ENCODE data around the gene DHRS13. TPM values are rescaled to one million over a fixed set of nuclear protein-coding genes. Genes with fewer than 3 reads are reported as not detected.

Gene DHRS13, protein sequence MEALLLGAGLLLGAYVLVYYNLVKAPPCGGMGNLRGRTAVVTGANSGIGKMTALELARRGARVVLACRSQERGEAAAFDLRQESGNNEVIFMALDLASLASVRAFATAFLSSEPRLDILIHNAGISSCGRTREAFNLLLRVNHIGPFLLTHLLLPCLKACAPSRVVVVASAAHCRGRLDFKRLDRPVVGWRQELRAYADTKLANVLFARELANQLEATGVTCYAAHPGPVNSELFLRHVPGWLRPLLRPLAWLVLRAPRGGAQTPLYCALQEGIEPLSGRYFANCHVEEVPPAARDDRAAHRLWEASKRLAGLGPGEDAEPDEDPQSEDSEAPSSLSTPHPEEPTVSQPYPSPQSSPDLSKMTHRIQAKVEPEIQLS
- 10 to 100 TPM; 29.2 to 29.3 TPM for total RNA-seq

DNA sequence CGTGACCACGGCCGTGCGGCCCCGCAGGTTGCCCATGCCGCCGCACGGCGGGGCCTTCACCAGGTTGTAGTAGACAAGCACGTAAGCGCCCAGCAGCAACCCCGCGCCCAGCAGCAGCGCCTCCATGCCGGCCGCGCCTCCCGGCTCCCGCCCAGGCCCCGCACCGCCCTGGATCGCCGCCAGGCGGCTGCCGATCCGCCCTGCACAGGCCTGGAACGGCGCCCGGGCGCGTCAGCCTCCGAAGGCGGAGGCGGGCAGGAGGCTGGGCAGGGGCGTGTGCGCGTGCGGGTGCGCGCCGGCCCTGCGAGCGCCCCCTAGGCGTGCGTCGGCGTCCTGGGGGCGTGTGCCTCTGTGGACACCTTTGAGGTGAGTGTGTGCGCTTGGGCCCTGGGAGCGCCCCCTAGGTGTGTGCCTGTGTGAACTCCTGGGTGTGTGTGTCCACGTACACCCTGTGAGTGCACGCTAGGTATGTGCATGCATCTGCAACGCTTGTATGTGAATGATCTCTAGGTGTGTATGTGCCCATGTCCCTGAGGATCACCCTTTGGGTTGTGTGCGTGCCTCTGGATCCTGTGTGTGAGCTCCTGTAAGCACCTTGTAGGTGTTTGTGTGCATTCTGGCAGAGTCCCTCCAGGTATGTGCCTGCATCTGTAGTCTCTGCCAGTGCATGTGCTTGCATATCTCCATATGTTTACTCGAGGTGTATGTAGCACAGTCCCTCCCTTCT is at the start of gene DHRS13:
Gene DHRS13, minus strand, starts transcription at position 261 of the 727 bp plus-strand sequence. Its CDS starts 135 bp downstream, at position 126.
- CTCF ChIA-PET: interaction anchor here (0.6 to 4.8 kb wide), 38 partner anchors 11 to 221 kb away, joined by 3 to 41 read pairs (median 4); partner anchors contain the start of genes FAM222B, NEK8, PHF12 and RPL23A
- peaks cover 49% of the 10 kb centered on the region for H3K36me3 Mint-ChIP-seq (ENCODE audit: low read depth)
- H3K4me1 Mint-ChIP-seq (ENCODE audit: low read depth): peaks cover 36% of the 10 kb centered on the region
- ATAC-seq: peak; percentile 95
- H3K9me3 Mint-ChIP-seq (ENCODE audit: insufficient read depth): no peaks in the 10 kb centered on the region
- H3K27ac Mint-ChIP-seq: peak within 1 kb of the TSS; percentile 86
- POLR2A ChIA-PET: interaction anchor here (1.1 to 2.9 kb wide), 8 partner anchors 11 to 176 kb away, joined by 3 to 14 read pairs (median 8); partner anchors contain the start of genes FAM222B, NEK8 and PHF12
- H3K27me3 Mint-ChIP-seq (ENCODE audit: low read depth): no peaks in the 10 kb centered on the region
- DNase-seq: peak; percentile 94
- H3K4me3 Mint-ChIP-seq: peak within 1 kb of the TSS; percentile 88

DNA sequence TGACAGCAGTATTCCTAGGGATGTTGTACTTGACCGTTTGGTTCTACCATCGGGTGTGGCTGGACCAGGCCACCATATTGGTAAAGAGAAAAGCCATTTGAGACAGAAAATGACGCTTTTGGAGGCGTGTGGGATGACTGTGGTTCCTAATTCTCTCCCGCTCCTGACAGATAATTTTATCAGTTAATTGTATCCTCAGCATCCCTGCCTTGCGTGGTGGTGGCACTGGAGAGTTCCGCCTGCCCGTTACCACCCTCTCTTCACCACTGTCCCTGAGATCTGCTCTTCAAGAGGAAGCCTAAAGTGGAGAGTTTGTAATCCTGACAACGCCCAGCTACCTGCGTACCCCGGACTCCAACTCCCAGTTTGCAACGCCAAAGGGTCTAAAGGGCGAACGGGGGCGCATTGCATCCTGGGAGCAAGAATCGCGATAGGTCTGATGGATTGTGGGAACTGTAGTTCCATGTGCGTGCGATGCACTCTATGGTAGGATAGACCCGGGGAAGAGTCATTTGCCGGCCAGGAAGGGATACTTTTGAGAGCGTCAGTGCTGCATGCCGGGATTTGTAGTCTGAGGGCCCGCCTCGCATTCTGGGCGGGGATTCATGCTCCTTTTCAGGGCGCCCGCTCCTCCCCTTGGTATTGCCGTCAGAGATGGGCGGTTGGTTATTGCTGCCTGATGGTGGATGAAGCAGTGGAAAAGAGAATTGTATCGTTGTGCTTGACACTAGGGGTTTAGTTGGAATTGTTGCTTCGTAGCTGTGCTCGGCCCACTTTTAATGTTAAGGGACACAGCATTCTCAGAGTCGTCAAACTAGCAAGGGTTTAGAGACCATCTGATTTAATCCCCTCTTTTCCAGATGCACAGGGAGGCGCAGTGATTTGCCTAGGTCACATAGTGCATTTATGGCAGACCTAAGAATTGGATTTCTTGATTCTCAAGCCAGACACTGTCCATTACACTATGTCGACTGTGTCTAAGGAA is 49.4 kb upstream of the DHRS13 start:
- CTCF ChIA-PET: interaction anchor here (0.7 to 6.3 kb wide), 39 partner anchors 10 to 381 kb away, joined by 3 to 84 read pairs (median 5); partner anchors contain the start of genes FAM222B, FLOT2, NEK8 and PIGS
- Mint-ChIP-seq H3K36me3 (ENCODE audit: low read depth) (peaks cover 25% of the 10 kb centered on the region), H3K4me1 (ENCODE audit: low read depth) (peaks cover 15% of the 10 kb centered on the region), H3K27me3 (ENCODE audit: low read depth) (no peaks in the 10 kb centered on the region), H3K4me3 (no peak overlapping the region), H3K27ac (no peak overlapping the region), H3K9me3 (ENCODE audit: insufficient read depth) (no peaks in the 10 kb centered on the region)
- POLR2A ChIA-PET: interaction anchor here (0.7 to 3.8 kb wide), 12 partner anchors 12 to 307 kb away, joined by 3 to 38 read pairs (median 4); partner anchors contain the start of genes BLTP2, DHRS13, FLOT2 and RPL23A
- DNase-seq (peak; percentile 98), ATAC-seq (peak; percentile 76)

DNA sequence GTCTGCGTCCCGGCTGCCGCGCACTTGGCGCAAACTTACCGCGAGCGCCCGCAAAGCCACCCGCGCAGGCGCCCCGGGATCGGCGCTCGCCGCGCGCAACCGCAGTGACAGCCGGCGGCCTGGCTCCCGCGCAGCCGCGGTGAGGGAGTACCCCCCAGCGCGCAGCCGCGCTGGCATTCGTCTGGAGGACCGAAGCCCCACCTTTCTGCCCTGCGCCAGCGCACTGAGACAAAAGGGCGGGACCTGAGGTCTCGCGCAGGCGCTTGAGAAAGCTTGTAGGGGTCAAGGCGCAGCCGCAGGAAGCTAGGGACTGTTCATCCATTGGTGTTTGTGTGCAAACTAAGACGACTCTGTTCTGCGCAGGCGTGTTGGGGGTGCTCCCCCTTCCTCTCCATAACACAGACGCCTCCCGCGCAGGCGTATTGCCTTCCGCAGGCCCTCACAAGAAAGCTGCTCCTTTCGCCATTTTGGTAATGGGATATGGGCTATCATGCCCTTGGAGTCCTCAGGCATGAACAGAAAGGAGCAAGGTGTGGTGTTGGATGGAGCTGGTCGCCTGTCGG is 48.6 kb upstream of the DHRS13 start, which contains the start of gene PHF12:
Gene PHF12, minus strand, starts transcription at position 91 of the 563 bp plus-strand sequence. CDS start 558 bp downstream, outside the sequence.
- peaks cover 23% of the 10 kb centered on the region for H3K4me1 Mint-ChIP-seq (ENCODE audit: low read depth)
- peak within 1 kb of the TSS; percentile 95 for H3K4me3 Mint-ChIP-seq
- H3K27me3 Mint-ChIP-seq (ENCODE audit: low read depth): no peaks in the 10 kb centered on the region
- H3K36me3 Mint-ChIP-seq (ENCODE audit: low read depth): peaks cover 28% of the 10 kb centered on the region
- no peaks in the 10 kb centered on the region for H3K9me3 Mint-ChIP-seq (ENCODE audit: insufficient read depth)
- ChIA-PET POLR2A (interaction anchor here (0.7 to 3.8 kb wide), 13 partner anchors 13 to 306 kb away, joined by 3 to 38 read pairs (median 4); partner anchors contain the start of genes BLTP2, DHRS13, FLOT2 and RPL23A), CTCF (interaction anchor here (0.7 to 6.3 kb wide), 18 partner anchors 9 to 240 kb away, joined by 3 to 84 read pairs (median 6); partner anchors contain the start of genes FLOT2, NEK8, PROCA1 and RPL23A)
- H3K27ac Mint-ChIP-seq: peak within 1 kb of the TSS; percentile 95
- DNase-seq (peak; percentile 100), ATAC-seq (peak; percentile 77)

DNA sequence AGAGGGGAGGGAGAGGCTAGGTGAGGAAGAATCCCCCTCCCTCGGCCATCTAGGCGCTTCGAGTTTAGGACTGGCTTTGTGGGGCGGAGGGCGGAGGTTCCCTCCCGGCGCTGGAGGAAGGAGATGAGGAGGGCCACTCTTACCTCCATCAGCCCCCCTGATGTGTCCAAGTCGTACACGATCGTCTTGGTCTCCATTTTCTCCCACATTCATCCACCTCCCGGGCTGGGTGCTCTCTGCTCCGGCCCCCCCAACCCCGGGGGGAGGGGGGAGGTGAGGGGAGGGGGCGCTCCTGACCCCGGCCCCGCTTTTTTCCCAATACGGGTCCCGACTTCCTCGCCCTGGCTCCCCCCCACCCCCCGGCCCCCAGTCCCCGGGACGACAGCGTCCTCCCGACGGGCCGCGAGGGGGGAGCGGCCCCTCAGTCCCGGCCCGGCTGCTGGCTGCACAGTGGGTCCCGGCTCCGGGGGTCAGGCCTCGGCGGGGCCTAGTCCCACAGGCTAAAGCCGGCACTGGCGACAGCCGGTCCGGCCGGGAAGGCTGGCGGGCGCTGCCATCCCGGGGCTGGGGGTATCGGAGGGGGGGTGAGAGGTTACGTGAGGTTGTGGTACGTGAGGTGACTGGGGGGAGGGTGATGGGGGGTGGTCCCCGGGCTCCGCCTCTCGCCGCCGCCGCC is 48.0 kb upstream of the DHRS13 start:
- Mint-ChIP-seq H3K27ac (peak overlapping the region; percentile 95), H3K4me1 (ENCODE audit: low read depth) (peaks cover 29% of the 10 kb centered on the region), H3K9me3 (ENCODE audit: insufficient read depth) (no peaks in the 10 kb centered on the region), H3K27me3 (ENCODE audit: low read depth) (no peaks in the 10 kb centered on the region), H3K36me3 (ENCODE audit: low read depth) (peaks cover 34% of the 10 kb centered on the region), H3K4me3 (peak overlapping the region; percentile 95)
- ChIA-PET CTCF (interaction anchor here (0.7 to 6.3 kb wide), 25 partner anchors 9 to 306 kb away, joined by 3 to 84 read pairs (median 5); partner anchors contain the start of genes BLTP2, DHRS13, FLOT2 and NEK8), POLR2A (interaction anchor here (0.7 to 3.8 kb wide), 15 partner anchors 14 to 231 kb away, joined by 3 to 38 read pairs (median 4); partner anchors contain the start of genes DHRS13, FLOT2, RPL23A and TLCD1)
- ATAC-seq (no peak), DNase-seq (no peak)

DNA sequence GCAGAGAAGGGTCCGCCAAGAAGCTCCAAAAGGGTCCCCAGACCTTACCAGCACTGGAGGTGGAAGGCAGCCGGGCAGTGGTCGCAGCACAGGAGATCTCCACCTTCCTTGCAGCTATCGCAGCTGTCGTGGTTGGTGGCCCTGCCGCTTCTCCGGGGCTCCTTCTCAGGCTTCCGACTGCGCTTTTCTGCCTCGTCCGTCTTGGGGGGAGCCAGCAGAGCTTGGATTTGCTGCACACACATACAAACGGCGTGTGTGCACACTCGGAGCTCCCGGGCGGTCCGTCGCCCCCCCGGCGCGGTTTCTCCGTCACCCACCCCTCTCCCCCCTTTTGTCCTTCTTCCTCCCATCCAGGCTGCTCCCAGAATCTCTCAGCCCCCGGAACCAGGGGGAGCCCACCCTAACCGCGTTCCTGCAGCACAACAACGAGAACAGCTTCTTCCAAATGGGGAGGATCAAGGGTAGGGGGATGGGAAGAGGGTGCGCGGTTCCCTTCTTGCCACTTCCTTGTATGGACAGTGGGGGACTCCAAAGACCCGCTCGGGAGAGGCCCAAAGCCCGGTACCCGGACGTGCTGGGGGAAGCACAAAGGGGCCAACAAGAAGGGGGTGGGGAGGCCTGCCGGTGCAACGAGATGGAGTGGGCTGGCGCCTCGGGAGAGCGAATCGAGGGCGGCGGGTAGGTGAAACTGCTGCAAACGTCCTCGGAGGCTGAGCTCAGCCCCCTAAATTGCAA is 47.3 kb upstream of the DHRS13 start:
- peak; percentile 72 for DNase-seq
- ChIA-PET POLR2A (interaction anchor here (0.8 to 3.8 kb wide), 12 partner anchors 14 to 344 kb away, joined by 3 to 38 read pairs (median 4); partner anchors contain the start of genes BLTP2, DHRS13, FLOT2 and NUFIP2), CTCF (interaction anchor here (0.7 to 6.3 kb wide), 27 partner anchors 12 to 306 kb away, joined by 3 to 47 read pairs (median 4); partner anchors contain the start of genes BLTP2, DHRS13, NEK8 and PROCA1)
- Mint-ChIP-seq H3K9me3 (ENCODE audit: insufficient read depth) (no peaks in the 10 kb centered on the region), H3K36me3 (ENCODE audit: low read depth) (peaks cover 39% of the 10 kb centered on the region), H3K4me1 (ENCODE audit: low read depth) (peaks cover 36% of the 10 kb centered on the region), H3K27ac (peak overlapping the region; percentile 95), H3K27me3 (ENCODE audit: low read depth) (no peaks in the 10 kb centered on the region), H3K4me3 (peak overlapping the region; percentile 95)
- no peak for ATAC-seq

DNA sequence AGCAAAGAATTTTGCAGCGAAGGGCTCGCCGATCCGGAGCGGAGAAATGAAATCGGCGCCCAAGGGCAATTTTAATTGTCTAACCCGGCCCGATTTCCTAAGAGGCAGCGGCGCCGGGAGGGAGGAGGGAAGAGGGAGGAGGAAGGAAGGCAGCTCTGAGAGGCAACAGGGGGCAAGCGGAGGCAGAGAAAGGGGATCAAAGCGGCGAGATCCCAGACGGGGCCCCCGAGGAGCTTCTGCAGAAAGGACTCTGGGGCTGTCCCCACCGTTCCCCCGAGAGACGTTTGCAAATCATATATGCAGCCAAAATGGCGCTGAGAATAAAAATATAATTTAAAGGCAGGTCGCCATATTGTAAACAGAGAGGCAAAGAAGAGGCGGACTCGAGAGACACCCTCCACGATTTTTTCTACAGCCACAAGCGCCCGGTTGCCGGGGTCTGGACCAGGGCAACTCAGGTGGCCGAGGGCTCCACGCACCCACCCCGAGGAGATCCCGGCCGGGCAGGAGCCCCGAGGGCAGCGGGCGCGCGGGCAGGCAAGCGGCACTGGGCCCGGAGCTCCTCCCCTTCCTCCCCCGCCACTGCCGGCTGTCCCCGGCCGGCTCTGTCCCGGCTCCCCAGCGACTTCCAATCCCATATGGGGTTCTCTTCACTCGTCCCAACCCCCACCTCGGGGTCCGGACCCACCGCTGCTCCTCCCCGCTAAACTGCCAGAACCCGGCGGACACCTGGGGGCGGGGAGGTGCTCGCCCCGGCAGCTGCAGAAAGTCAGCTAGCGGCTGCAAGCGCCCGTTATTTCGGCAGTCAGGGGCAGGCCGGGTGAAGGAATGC is 46.5 kb upstream of the DHRS13 start:
- DNase-seq (peak; percentile 55), ATAC-seq (no peak)
- POLR2A ChIA-PET: interaction anchor here (0.8 to 3.8 kb wide), 14 partner anchors 10 to 345 kb away, joined by 3 to 38 read pairs (median 4); partner anchors contain the start of genes BLTP2, FLOT2, NEK8 and NUFIP2

DNA sequence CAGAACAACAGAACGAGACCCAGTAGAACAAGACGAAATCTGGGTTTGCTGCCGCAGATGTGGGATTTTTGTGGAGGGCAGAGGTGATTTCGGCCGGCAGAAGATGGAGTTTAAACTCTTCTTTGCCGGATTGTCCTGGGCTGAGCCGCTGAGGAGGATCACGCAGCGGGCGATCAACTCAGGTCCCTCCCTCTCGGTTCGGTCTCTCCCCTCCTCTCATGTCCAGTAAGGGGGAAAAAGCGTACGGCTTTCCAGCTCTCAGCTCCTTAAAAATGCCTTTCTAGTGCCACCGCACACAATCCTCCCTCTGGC is 46.0 kb upstream of the DHRS13 start:
- DNase-seq: no peak
- peak overlapping the region; percentile 95 for H3K4me3 Mint-ChIP-seq
- ChIA-PET CTCF (interaction anchor here (0.8 to 6.3 kb wide), 18 partner anchors 11 to 221 kb away, joined by 3 to 47 read pairs (median 4); partner anchors contain the start of genes DHRS13, NEK8 and TLCD1), POLR2A (interaction anchor here (1.0 to 3.8 kb wide), 8 partner anchors 10 to 345 kb away, joined by 3 to 38 read pairs (median 6); partner anchors contain the start of genes BLTP2, FLOT2, NEK8 and NUFIP2)
- peaks cover 48% of the 10 kb centered on the region for H3K36me3 Mint-ChIP-seq (ENCODE audit: low read depth)
- H3K4me1 Mint-ChIP-seq (ENCODE audit: low read depth): peaks cover 43% of the 10 kb centered on the region
- H3K27me3 Mint-ChIP-seq (ENCODE audit: low read depth): no peaks in the 10 kb centered on the region
- H3K9me3 Mint-ChIP-seq (ENCODE audit: insufficient read depth): no peaks in the 10 kb centered on the region
- no peak for ATAC-seq
- H3K27ac Mint-ChIP-seq: peak overlapping the region; percentile 88

More for the DNA sequence above, 46.5 kb upstream of the DHRS13 start:
- CTCF ChIA-PET: interaction anchor here (0.8 to 6.3 kb wide), 26 partner anchors 12 to 305 kb away, joined by 3 to 47 read pairs (median 4); partner anchors contain the start of genes DHRS13, NEK8, TLCD1 and TRAF4
- Mint-ChIP-seq H3K27ac (peak overlapping the region; percentile 95), H3K4me1 (ENCODE audit: low read depth) (peaks cover 38% of the 10 kb centered on the region), H3K9me3 (ENCODE audit: insufficient read depth) (no peaks in the 10 kb centered on the region), H3K27me3 (ENCODE audit: low read depth) (no peaks in the 10 kb centered on the region), H3K4me3 (peak overlapping the region; percentile 95), H3K36me3 (ENCODE audit: low read depth) (peaks cover 42% of the 10 kb centered on the region)

DNA sequence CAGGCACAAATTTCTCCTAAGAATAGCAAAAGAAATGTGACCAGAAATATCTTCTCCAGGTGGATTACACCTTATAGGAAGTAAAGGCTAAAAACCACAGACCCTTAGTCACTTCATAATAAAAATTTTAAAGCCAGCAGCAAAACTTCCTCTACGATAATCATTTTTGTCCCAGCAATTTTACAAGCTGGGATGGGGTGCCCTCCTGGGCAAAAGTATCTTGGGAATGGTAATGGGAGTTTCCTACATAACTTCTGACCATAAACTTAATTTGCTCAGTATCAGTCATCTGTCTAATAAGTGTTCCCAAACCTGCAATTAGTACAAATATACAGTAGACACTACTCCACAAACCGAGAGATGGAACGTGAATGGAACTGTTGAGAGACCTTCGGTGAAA is 45.5 kb upstream of the DHRS13 start:
- DNase-seq (no peak), ATAC-seq (no peak)
- ChIA-PET POLR2A (interaction anchor here (1.0 to 3.8 kb wide), 4 partner anchors 9 to 219 kb away, joined by 3 to 38 read pairs (median 5); partner anchors contain the start of gene NEK8), CTCF (interaction anchor here (0.8 to 6.3 kb wide), 10 partner anchors 15 to 221 kb away, joined by 3 to 47 read pairs (median 4); partner anchors contain the start of genes DHRS13, NEK8 and TLCD1)
- Mint-ChIP-seq H3K27ac (peak overlapping the region; percentile 88), H3K4me1 (ENCODE audit: low read depth) (peaks cover 47% of the 10 kb centered on the region), H3K4me3 (peak overlapping the region; percentile 95), H3K27me3 (ENCODE audit: low read depth) (no peaks in the 10 kb centered on the region), H3K9me3 (ENCODE audit: insufficient read depth) (no peaks in the 10 kb centered on the region), H3K36me3 (ENCODE audit: low read depth) (peaks cover 53% of the 10 kb centered on the region)

Data from activated CD8-positive, alpha-beta T cell treated with anti-CD3 and anti-CD28 coated beads, Interleukin-2, amount 10 ng/mL, durations not matched to agents 7 days and 5 days (primary cell).